GM12865 (cell line): Measurements from ENCODE around the gene NRL.
"Not testable (repeated sequence)": the region's sequence is repeated elsewhere in the genome, so short reads cannot be mapped to it uniquely, and the experiment has no call there.

Source experiments
- DNase-seq: peaks from one replicate; pipeline ENCODE4 v3.0.0; 2010; ENCODE audit warnings: low read depth
- H3K4me3 ChIP-seq: 2 replicates; pipeline ENCODE4 v1.5.1; 2011; ENCODE audit warnings: mild to moderate bottlenecking, low read depth, low read length, control low read depth
- TF ChIP-seq, protein P1 (sequence below): IDR thresholded peaks from 2 replicates; pipeline ENCODE4 v1.5.1; 2011; ENCODE audit warnings: low read length, control low read depth, low read depth, inconsistent platforms; ENCODE audit not compliant: insufficient read depth; ENCODE audit errors: missing control alignments

Gene NRL

DNA sequence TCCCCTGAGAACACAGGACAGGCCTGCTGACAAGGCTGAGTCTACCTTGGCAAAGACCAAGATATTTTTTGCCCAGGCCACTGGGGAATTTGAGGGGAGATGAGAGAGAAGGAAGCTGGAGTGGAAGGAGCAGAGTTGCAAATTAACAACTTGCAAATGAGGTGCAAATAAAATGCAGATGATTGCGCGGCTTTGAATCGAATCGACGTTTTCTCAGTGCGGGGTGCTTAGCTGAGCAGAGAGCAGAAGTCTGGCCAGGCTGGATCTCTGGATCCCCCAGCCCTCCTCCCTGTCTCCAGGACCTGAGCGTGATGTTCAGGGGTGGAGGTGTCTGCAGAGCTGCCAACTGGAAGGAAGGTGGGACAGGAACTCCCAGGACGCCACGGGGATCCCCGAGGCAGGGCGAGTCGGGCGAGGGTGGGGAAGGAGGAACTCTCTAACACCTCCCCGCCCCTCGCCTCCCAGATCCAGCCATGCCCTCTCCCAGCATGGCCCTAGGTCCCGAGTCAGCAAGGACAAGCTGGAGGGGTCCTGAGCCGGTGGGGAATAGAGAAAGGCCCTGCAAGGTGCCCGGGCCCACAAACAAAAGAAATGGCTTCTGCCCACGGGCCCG, 63.5 kb downstream of the NRL start:
- DNase-seq: no peak
- H3K4me3 ChIP-seq: peak overlapping the region; percentile 64
- TF ChIP-seq, protein P1, sequence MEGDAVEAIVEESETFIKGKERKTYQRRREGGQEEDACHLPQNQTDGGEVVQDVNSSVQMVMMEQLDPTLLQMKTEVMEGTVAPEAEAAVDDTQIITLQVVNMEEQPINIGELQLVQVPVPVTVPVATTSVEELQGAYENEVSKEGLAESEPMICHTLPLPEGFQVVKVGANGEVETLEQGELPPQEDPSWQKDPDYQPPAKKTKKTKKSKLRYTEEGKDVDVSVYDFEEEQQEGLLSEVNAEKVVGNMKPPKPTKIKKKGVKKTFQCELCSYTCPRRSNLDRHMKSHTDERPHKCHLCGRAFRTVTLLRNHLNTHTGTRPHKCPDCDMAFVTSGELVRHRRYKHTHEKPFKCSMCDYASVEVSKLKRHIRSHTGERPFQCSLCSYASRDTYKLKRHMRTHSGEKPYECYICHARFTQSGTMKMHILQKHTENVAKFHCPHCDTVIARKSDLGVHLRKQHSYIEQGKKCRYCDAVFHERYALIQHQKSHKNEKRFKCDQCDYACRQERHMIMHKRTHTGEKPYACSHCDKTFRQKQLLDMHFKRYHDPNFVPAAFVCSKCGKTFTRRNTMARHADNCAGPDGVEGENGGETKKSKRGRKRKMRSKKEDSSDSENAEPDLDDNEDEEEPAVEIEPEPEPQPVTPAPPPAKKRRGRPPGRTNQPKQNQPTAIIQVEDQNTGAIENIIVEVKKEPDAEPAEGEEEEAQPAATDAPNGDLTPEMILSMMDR: no peak

DNA sequence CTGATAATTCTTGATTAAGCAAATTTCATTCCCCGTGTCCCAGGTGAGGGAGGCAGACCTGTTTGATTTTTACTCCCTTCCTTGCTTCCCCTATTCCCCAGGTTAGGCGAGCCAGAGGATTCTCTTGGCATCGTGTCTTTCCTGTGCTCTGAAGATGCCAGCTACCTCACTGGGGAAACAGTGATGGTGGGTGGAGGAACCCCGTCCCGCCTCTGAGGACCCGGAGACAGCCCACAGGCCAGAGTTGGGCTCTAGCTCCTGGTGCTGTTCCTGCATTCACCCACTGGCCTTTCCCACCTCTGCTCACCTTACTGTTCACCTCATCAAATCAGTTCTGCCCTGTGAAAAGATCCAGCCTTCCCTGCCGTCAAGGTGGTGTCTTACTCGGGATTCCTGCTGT, 64.0 kb downstream of the NRL start:
- DNase-seq, H3K4me3 ChIP-seq: not testable (repeated sequence)

GRCh38 chr14:24049002-24049401, 65.7 kb downstream of the NRL start:
- not testable (repeated sequence) for DNase-seq, H3K4me3 ChIP-seq

- TF ChIP-seq, protein P1: no peak
- no peak for DNase-seq
- no peak overlapping the region for H3K4me3 ChIP-seq
Measured at GRCh38 chr14:24042746-24043145, 72.0 kb downstream of the NRL start.

DNA sequence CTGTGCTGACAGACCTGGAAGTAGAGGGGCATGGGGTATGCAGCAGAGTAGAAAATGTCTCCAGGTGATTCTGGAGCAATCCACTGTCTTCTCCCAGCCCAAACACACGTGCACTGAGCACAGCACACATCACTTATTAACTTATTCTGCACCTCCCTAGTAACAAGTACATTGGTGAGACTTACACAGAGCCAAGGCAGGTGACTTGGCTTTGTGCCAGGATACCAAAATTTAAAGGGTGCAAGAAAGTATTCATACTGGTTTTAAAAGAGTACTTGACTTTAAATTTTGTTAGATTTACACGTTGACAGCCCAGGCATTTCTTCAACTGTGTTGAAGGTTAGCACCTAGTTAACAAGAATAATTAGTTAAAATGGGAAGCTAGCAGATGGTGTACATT, 74.1 kb downstream of the NRL start:
- TF ChIP-seq, protein P1: no peak
- no peak for DNase-seq
- no peak overlapping the region for H3K4me3 ChIP-seq

GRCh38 chr14:24038686-24039085, 76.1 kb downstream of the NRL start:
- TF ChIP-seq, protein P1: no peak
- no peak overlapping the region for H3K4me3 ChIP-seq
- no peak for DNase-seq

GRCh38 chr14:24037658-24038037, 77.1 kb downstream of the NRL start:
- DNase-seq: no peak
- no peak overlapping the region for H3K4me3 ChIP-seq
- TF ChIP-seq, protein P1: no peak

GRCh38 chr14:24036963-24037657, 77.6 kb downstream of the NRL start:
- DNase-seq: not testable (repeated sequence)
- peak overlapping the region; percentile 76; the same call in 1 of the 2 replicates for H3K4me3 ChIP-seq
